Fibroblast of villous mesenchyme (primary cell): ENCODE measurements around the gene ERG. TPM values are rescaled to one million over a fixed set of nuclear protein-coding genes. Genes with fewer than 3 reads are reported as not detected.

ENCODE experiments used
- DNase-seq: peaks from one replicate; pipeline ENCODE4 v3.0.0-alpha.2; 2010; ENCODE audit warnings: low read depth
- H3K4me3 ChIP-seq: 2 replicates; pipeline ENCODE4 v1.5.1; 2011; ENCODE audit warnings: low read depth, mild to moderate bottlenecking, low read length
- CTCF ChIP-seq: IDR thresholded peaks from 2 replicates; pipeline ENCODE4 v1.5.1; 2012; ENCODE audit warnings: low read depth, mild to moderate bottlenecking, low read length; ENCODE audit not compliant: insufficient read depth
- total RNA-seq: library from RNA; depleted of rRNA; stranded (reverse); fragments of >200 nt; gene quantifications from 2 replicates; pipeline ENCODE4 v1.2.3, GENCODE V29; 2012

Gene ERG
- total RNA-seq, 1 donor, result not detected

- no peak overlapping the region for H3K4me3 ChIP-seq
- DNase-seq, result no peak
Observed at GRCh38 chr21:38377165-38378088, 120.8 kb downstream of the ERG start.

DNA sequence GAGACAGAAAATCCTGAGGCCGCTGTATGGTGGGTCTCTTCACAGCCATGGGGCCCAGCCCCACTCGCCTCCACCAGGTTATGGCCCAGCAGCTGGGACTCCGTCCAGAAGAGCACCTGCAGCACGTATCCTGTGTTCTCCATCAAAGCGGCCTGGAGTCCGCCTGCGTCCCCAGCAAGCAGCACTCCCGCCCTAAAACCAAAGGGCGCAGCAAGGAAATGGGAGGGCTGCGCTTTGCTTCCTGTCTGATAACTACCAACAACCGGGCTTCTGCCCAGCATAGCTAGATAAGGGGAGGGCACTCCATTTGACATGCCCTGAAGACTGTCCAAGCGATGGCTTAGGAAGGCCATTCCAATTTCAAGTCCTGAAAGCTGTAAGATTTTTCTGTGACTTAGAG lies 121.6 kb downstream of the ERG start:
- no peak overlapping the region for H3K4me3 ChIP-seq
- TF ChIP-seq CTCF, result no peak
- no peak for DNase-seq

More at GRCh38 chr21:38377165-38378088, 120.8 kb downstream of the ERG start:
- TF ChIP-seq CTCF, result no peak

GRCh38 chr21:38376235-38376634 lies 122.0 kb downstream of the ERG start:
- DNase-seq, result no peak
- TF ChIP-seq CTCF, result no peak
- no peak overlapping the region for H3K4me3 ChIP-seq

DNA sequence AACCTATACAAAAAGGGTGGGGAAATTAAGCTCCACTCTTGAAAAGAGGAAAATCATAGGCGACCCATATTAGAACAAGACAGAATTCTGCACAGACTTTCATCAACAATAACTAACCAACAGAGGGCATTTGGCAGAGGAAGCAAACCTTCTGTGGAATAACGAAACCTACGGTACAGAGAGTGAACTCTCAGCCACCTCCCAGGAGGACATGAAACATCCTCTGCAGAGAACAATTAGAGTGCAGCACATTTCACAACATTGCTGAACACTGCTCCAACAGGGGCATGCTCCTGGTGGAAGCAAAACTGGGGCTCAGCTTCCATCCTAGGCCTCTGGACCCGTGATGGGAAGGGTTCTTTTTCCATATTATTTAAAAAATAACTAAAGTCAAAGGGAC lies 130.6 kb downstream of the ERG start:
- no peak for DNase-seq
- no peak overlapping the region for H3K4me3 ChIP-seq
- no peak for TF ChIP-seq CTCF

- no peak for DNase-seq
- TF ChIP-seq CTCF, result no peak
- H3K4me3 ChIP-seq, result no peak overlapping the region
Observed at GRCh38 chr21:38365521-38365920, 132.8 kb downstream of the ERG start.

- no peak for DNase-seq
- no peak for TF ChIP-seq CTCF
- H3K4me3 ChIP-seq, result no peak overlapping the region
Observed at GRCh38 chr21:38363693-38364092, 134.6 kb downstream of the ERG start.

- TF ChIP-seq CTCF, result no peak
- DNase-seq, result no peak
- no peak overlapping the region for H3K4me3 ChIP-seq
Observed at GRCh38 chr21:38361324-38361723, 137.0 kb downstream of the ERG start.
